Astrocyte (in vitro differentiated cells and primary cell): ENCODE data around the gene P2RX4. TPM values are rescaled to one million over a fixed set of nuclear protein-coding genes. Genes with fewer than 3 reads are reported as not detected.

ENCODE experiments used
- DNase-seq: peaks from one replicate; pipeline ENCODE4 v3.0.0-alpha.2; 2010; ENCODE audit warnings: low read depth
- FAIRE-seq: peaks from 2 replicates; lab custom pipeline; 2011; peaks lifted over from hg19 to GRCh38; lab: Jason Lieb, UNC
- H2AFZ ChIP-seq: 2 replicates; pipeline ENCODE4 v1.6.0; 2012; ENCODE audit warnings: low read depth, low read length, inconsistent platforms
- H3K27ac ChIP-seq: 2 replicates; pipeline ENCODE4 v1.5.1; 2011; ENCODE audit warnings: low read depth, low read length, inconsistent platforms
- H3K27me3 ChIP-seq: 2 replicates; pipeline ENCODE4 v1.6.0; 2011; ENCODE audit warnings: low read length, inconsistent platforms; ENCODE audit not compliant: insufficient read depth
- H3K36me3 ChIP-seq: 2 replicates; pipeline ENCODE4 v1.5.1; 2011; ENCODE audit warnings: low read length, inconsistent platforms; ENCODE audit not compliant: insufficient read depth
- H3K4me1 ChIP-seq: 2 replicates; pipeline ENCODE4 v1.5.1; 2011; ENCODE audit warnings: low read length, inconsistent platforms; ENCODE audit not compliant: insufficient read depth
- H3K4me2 ChIP-seq: 2 replicates; pipeline ENCODE4 v1.6.0; 2012; ENCODE audit warnings: low read length, inconsistent platforms
- H3K4me3 ChIP-seq: 2 replicates; pipeline ENCODE4 v1.5.1; 2011; ENCODE audit warnings: low read depth, mild to moderate bottlenecking, low read length, inconsistent platforms; ENCODE audit not compliant: insufficient read depth
- H3K79me2 ChIP-seq: 2 replicates; pipeline ENCODE4 v1.6.0; 2012; ENCODE audit warnings: mild to moderate bottlenecking, low read length, inconsistent platforms; ENCODE audit not compliant: insufficient read depth
- H3K9ac ChIP-seq: 2 replicates; pipeline ENCODE4 v1.6.0; 2012; ENCODE audit warnings: mild to moderate bottlenecking, low read length, inconsistent platforms
- H3K9me3 ChIP-seq: 2 replicates; pipeline ENCODE4 v1.5.1; 2012; ENCODE audit warnings: low read depth, mild to moderate bottlenecking, low read length, inconsistent platforms; ENCODE audit not compliant: insufficient read depth
- H4K20me1 ChIP-seq: 2 replicates; pipeline ENCODE4 v1.6.0; 2012; ENCODE audit warnings: low read length, inconsistent platforms; ENCODE audit not compliant: insufficient read depth
- H3K27ac Mint-ChIP-seq: one replicate; pipeline ENCODE4 v1.8.0; 2021; ENCODE audit warnings: mild to moderate bottlenecking, mixed read lengths; ENCODE audit not compliant: unreplicated experiment
- H3K27me3 Mint-ChIP-seq: one replicate; pipeline ENCODE4 v1.8.0; 2021; ENCODE audit warnings: low read depth, mixed read lengths; ENCODE audit not compliant: unreplicated experiment
- H3K36me3 Mint-ChIP-seq: one replicate; pipeline ENCODE4 v1.8.0; 2021; ENCODE audit warnings: low read depth, mixed read lengths; ENCODE audit not compliant: unreplicated experiment
- H3K4me1 Mint-ChIP-seq: one replicate; pipeline ENCODE4 v1.8.0; 2021; ENCODE audit warnings: low read depth, mixed read lengths; ENCODE audit not compliant: unreplicated experiment
- H3K4me3 Mint-ChIP-seq: one replicate; pipeline ENCODE4 v1.8.0; 2021; ENCODE audit warnings: mild to moderate bottlenecking, moderate library complexity, mixed read lengths; ENCODE audit not compliant: unreplicated experiment
- H3K9me3 Mint-ChIP-seq: one replicate; pipeline ENCODE4 v1.8.0; 2021; ENCODE audit warnings: mild to moderate bottlenecking, mixed read lengths; ENCODE audit not compliant: unreplicated experiment
- CTCF ChIP-seq: IDR thresholded peaks from 2 replicates; pipeline ENCODE4 v1.5.1; 2011; ENCODE audit warnings: low read depth, mild to moderate bottlenecking, inconsistent platforms, low read length, moderate library complexity; ENCODE audit not compliant: insufficient read depth
- EZH2 ChIP-seq: IDR thresholded peaks from 2 replicates; pipeline ENCODE4 v1.6.1; 2012; ENCODE audit warnings: mild to moderate bottlenecking, low read length, inconsistent platforms; ENCODE audit not compliant: insufficient read depth
- total RNA-seq: library from RNA; stranded (reverse); gene quantifications from 2 replicates; pipeline ENCODE4 v1.2.1, GENCODE V29; 2021

The P2RX4 gene
- total RNA-seq, 1 donor from 2014 or later: 13.9 TPM

GRCh38 chr12:121241156-121241970 is 31.4 kb downstream of the P2RX4 start:
- H4K20me1 ChIP-seq: no peaks in the 10 kb centered on the region
- no peak overlapping the region for H3K4me2 ChIP-seq
- no peaks in the 10 kb centered on the region for H3K79me2 ChIP-seq
- no peak overlapping the region for H3K4me3 ChIP-seq
- H3K36me3 ChIP-seq: peaks cover 3% of the 10 kb centered on the region
- H3K9me3 ChIP-seq: no peaks in the 10 kb centered on the region
- TF ChIP-seq CTCF: no peak
- TF ChIP-seq EZH2: no peak
- Mint-ChIP-seq H3K27me3 (no peaks in the 10 kb centered on the region), H3K36me3 (peaks cover 11% of the 10 kb centered on the region), H3K4me3 (no peak overlapping the region), H3K9me3 (no peaks in the 10 kb centered on the region), H3K4me1 (peaks cover 3% of the 10 kb centered on the region), H3K27ac (no peak overlapping the region)
- no peak overlapping the region for H2AFZ ChIP-seq
- no peaks in the 10 kb centered on the region for H3K4me1 ChIP-seq
- H3K9ac ChIP-seq: no peak overlapping the region
- FAIRE-seq (no peak), DNase-seq (no peak)
- no peak overlapping the region for H3K27ac ChIP-seq
- H3K27me3 ChIP-seq: no peaks in the 10 kb centered on the region

- Mint-ChIP-seq H3K9me3 (no peaks in the 10 kb centered on the region), H3K27me3 (no peaks in the 10 kb centered on the region), H3K36me3 (peaks cover 18% of the 10 kb centered on the region), H3K4me3 (no peak overlapping the region), H3K4me1 (no peaks in the 10 kb centered on the region), H3K27ac (no peak overlapping the region)
- DNase-seq (no peak), FAIRE-seq (no peak)
- Histone ChIP-seq H3K36me3 (peaks cover 3% of the 10 kb centered on the region), H3K27me3 (no peaks in the 10 kb centered on the region), H3K27ac (no peak overlapping the region), H4K20me1 (no peaks in the 10 kb centered on the region), H3K4me3 (no peak overlapping the region), H3K9me3 (no peaks in the 10 kb centered on the region), H2AFZ (no peak overlapping the region), H3K79me2 (no peaks in the 10 kb centered on the region), H3K9ac (no peak overlapping the region), H3K4me2 (no peak overlapping the region), H3K4me1 (no peaks in the 10 kb centered on the region)
- TF ChIP-seq EZH2 (no peak), CTCF (no peak)
Observed at GRCh38 chr12:121245031-121245430, 35.1 kb downstream of the P2RX4 start.

GRCh38 chr12:121245951-121246350 is 36.0 kb downstream of the P2RX4 start:
- Histone ChIP-seq H3K9ac (no peak overlapping the region), H3K4me3 (no peak overlapping the region), H4K20me1 (no peaks in the 10 kb centered on the region), H2AFZ (no peak overlapping the region), H3K27ac (no peak overlapping the region), H3K9me3 (no peaks in the 10 kb centered on the region), H3K36me3 (no peaks in the 10 kb centered on the region), H3K27me3 (no peaks in the 10 kb centered on the region), H3K79me2 (no peaks in the 10 kb centered on the region), H3K4me1 (no peaks in the 10 kb centered on the region), H3K4me2 (no peak overlapping the region)
- no peak for DNase-seq
- Mint-ChIP-seq H3K27me3 (no peaks in the 10 kb centered on the region), H3K27ac (no peak overlapping the region), H3K9me3 (no peaks in the 10 kb centered on the region), H3K36me3 (peaks cover 15% of the 10 kb centered on the region), H3K4me3 (no peak overlapping the region), H3K4me1 (no peaks in the 10 kb centered on the region)
- FAIRE-seq: no peak
- no peak for TF ChIP-seq EZH2
- no peak for TF ChIP-seq CTCF
